T-helper 1 cell treated with Interleukin-12 subunit alpha and Interleukin-12 subunit beta and Interleukin-4 antibody, amounts not matched to agents 30 μg/mL and 1 μg/mL, for 36 hours (primary cell): ENCODE results near the gene FNBP1.
A peak's percentile ranks its signal among the peaks of the same experiment; 100 is the strongest.
"Not testable (repeated sequence)": the region's sequence is repeated elsewhere in the genome, so short reads cannot be mapped to it uniquely, and the experiment has no call there.

Source experiments
- H3K27ac Mint-ChIP-seq: one replicate; pipeline ENCODE4 v1.8.0; 2021; ENCODE audit warnings: mild to moderate bottlenecking, mixed read lengths
- H3K27me3 Mint-ChIP-seq: one replicate; pipeline ENCODE4 v1.8.0; 2021; ENCODE audit warnings: low read depth, mixed read lengths
- H3K36me3 Mint-ChIP-seq: one replicate; pipeline ENCODE4 v1.8.0; 2021; ENCODE audit warnings: low read depth, mixed read lengths
- H3K4me1 Mint-ChIP-seq: one replicate; pipeline ENCODE4 v1.8.0; 2021; ENCODE audit warnings: low read depth, mixed read lengths
- H3K4me3 Mint-ChIP-seq: one replicate; pipeline ENCODE4 v1.8.0; 2021; ENCODE audit warnings: mild to moderate bottlenecking, moderate library complexity, mixed read lengths
- H3K9me3 Mint-ChIP-seq: one replicate; pipeline ENCODE4 v1.8.0; 2021; ENCODE audit warnings: mixed read lengths

Gene FNBP1

GRCh38 chr9:129901993-129902739, 140.8 kb downstream of the FNBP1 start:
- H3K4me1 Mint-ChIP-seq: peaks cover 15% of the 10 kb centered on the region
- H3K27ac Mint-ChIP-seq: peak overlapping the region; percentile 52
- no peaks in the 10 kb centered on the region for H3K9me3 Mint-ChIP-seq
- H3K36me3 Mint-ChIP-seq: peaks cover 64% of the 10 kb centered on the region
- no peak overlapping the region for H3K4me3 Mint-ChIP-seq
- no peaks in the 10 kb centered on the region for H3K27me3 Mint-ChIP-seq

- peaks cover 27% of the 10 kb centered on the region for H3K4me1 Mint-ChIP-seq
- H3K27me3 Mint-ChIP-seq: no peaks in the 10 kb centered on the region
These were observed 142.5 kb downstream of the FNBP1 start for GRCh38 chr9:129900263-129901027.

GRCh38 chr9:129899620-129900019, 143.4 kb downstream of the FNBP1 start:
- Mint-ChIP-seq H3K4me1 (peaks cover 31% of the 10 kb centered on the region), H3K9me3 (no peaks in the 10 kb centered on the region), H3K27ac (peak overlapping the region; percentile 62), H3K4me3 (no peak overlapping the region), H3K27me3 (no peaks in the 10 kb centered on the region), H3K36me3 (peaks cover 72% of the 10 kb centered on the region)

More at GRCh38 chr9:129900263-129901027, 142.5 kb downstream of the FNBP1 start:
- no peak overlapping the region for H3K4me3 Mint-ChIP-seq
- H3K9me3 Mint-ChIP-seq: no peaks in the 10 kb centered on the region
- peaks cover 68% of the 10 kb centered on the region for H3K36me3 Mint-ChIP-seq
- H3K27ac Mint-ChIP-seq: no peak overlapping the region

GRCh38 chr9:129898185-129898584, 144.8 kb downstream of the FNBP1 start:
- Mint-ChIP-seq H3K4me1 (peaks cover 37% of the 10 kb centered on the region), H3K9me3 (no peaks in the 10 kb centered on the region), H3K4me3 (no peak overlapping the region), H3K36me3 (peaks cover 72% of the 10 kb centered on the region), H3K27me3 (no peaks in the 10 kb centered on the region), H3K27ac (peak overlapping the region; percentile 57)

GRCh38 chr9:129897263-129897662, 145.7 kb downstream of the FNBP1 start:
- peaks cover 38% of the 10 kb centered on the region for H3K4me1 Mint-ChIP-seq
- peak overlapping the region; percentile 83 for H3K27ac Mint-ChIP-seq
- H3K36me3 Mint-ChIP-seq: peaks cover 70% of the 10 kb centered on the region
- no peak overlapping the region for H3K4me3 Mint-ChIP-seq
- no peaks in the 10 kb centered on the region for H3K9me3 Mint-ChIP-seq
- H3K27me3 Mint-ChIP-seq: no peaks in the 10 kb centered on the region

GRCh38 chr9:129895376-129896268, 147.4 kb downstream of the FNBP1 start:
- Mint-ChIP-seq H3K4me1 (peaks cover 50% of the 10 kb centered on the region), H3K9me3 (no peaks in the 10 kb centered on the region), H3K36me3 (peaks cover 69% of the 10 kb centered on the region), H3K27me3 (no peaks in the 10 kb centered on the region), H3K27ac (peak overlapping the region; percentile 88), H3K4me3 (peak overlapping the region; percentile 52)

- Mint-ChIP-seq H3K27me3 (no peaks in the 10 kb centered on the region), H3K4me1 (peaks cover 57% of the 10 kb centered on the region), H3K9me3 (no peaks in the 10 kb centered on the region), H3K27ac (peak overlapping the region; percentile 88), H3K4me3 (peak overlapping the region; percentile 60), H3K36me3 (peaks cover 67% of the 10 kb centered on the region)
These were observed 148.7 kb downstream of the FNBP1 start for GRCh38 chr9:129894120-129894823.

- no peaks in the 10 kb centered on the region for H3K27me3 Mint-ChIP-seq
- peaks cover 72% of the 10 kb centered on the region for H3K4me1 Mint-ChIP-seq
- H3K36me3 Mint-ChIP-seq: peaks cover 54% of the 10 kb centered on the region
- no peaks in the 10 kb centered on the region for H3K9me3 Mint-ChIP-seq
- H3K4me3 Mint-ChIP-seq: peak overlapping the region; percentile 81
- peak overlapping the region; percentile 97 for H3K27ac Mint-ChIP-seq
These were observed 151.4 kb downstream of the FNBP1 start for GRCh38 chr9:129891569-129891968.

- H3K27me3 Mint-ChIP-seq, H3K9me3 Mint-ChIP-seq: not testable (repeated sequence)
- H3K27ac Mint-ChIP-seq: peak overlapping the region; percentile 97
- H3K4me3 Mint-ChIP-seq: peak overlapping the region; percentile 81
- peaks cover 47% of the 10 kb centered on the region for H3K36me3 Mint-ChIP-seq
- H3K4me1 Mint-ChIP-seq: peaks cover 69% of the 10 kb centered on the region
These were observed 152.2 kb downstream of the FNBP1 start for GRCh38 chr9:129890718-129891299.

- H3K27ac Mint-ChIP-seq: peak overlapping the region; percentile 97
- no peaks in the 10 kb centered on the region for H3K27me3 Mint-ChIP-seq
- H3K4me3 Mint-ChIP-seq: peak overlapping the region; percentile 81
- peaks cover 65% of the 10 kb centered on the region for H3K4me1 Mint-ChIP-seq
- H3K9me3 Mint-ChIP-seq: no peaks in the 10 kb centered on the region
- H3K36me3 Mint-ChIP-seq: peaks cover 44% of the 10 kb centered on the region
These were observed 152.9 kb downstream of the FNBP1 start for GRCh38 chr9:129889941-129890717.

GRCh38 chr9:129889122-129889940, 153.7 kb downstream of the FNBP1 start:
- peak overlapping the region; percentile 81 for H3K4me3 Mint-ChIP-seq
- H3K27ac Mint-ChIP-seq: peak overlapping the region; percentile 97
- H3K4me1 Mint-ChIP-seq: peaks cover 63% of the 10 kb centered on the region
- no peaks in the 10 kb centered on the region for H3K9me3 Mint-ChIP-seq
- H3K36me3 Mint-ChIP-seq: peaks cover 36% of the 10 kb centered on the region
- no peaks in the 10 kb centered on the region for H3K27me3 Mint-ChIP-seq

GRCh38 chr9:129888293-129889121, 154.5 kb downstream of the FNBP1 start:
- peaks cover 64% of the 10 kb centered on the region for H3K4me1 Mint-ChIP-seq
- no peaks in the 10 kb centered on the region for H3K9me3 Mint-ChIP-seq
- H3K27me3 Mint-ChIP-seq: no peaks in the 10 kb centered on the region
- H3K27ac Mint-ChIP-seq: peak overlapping the region; percentile 97
- peak overlapping the region; percentile 82 for H3K4me3 Mint-ChIP-seq
- peaks cover 30% of the 10 kb centered on the region for H3K36me3 Mint-ChIP-seq
